Loucy (cell line): Measurements from ENCODE around the gene IPPK.

ENCODE experiments used
- CTCF ChIP-seq: fragments of 200-600 bp; sonication (generic); conservative IDR thresholded peaks from 2 replicates; pipeline ENCODE4 v1.5.1; 2014; ENCODE audit warnings: mild to moderate bottlenecking, antibody characterized with exemption, low read length
- EZH2phosphoT487 ChIP-seq: fragments of 200-600 bp; IDR thresholded peaks from 2 replicates; pipeline ENCODE4 v1.6.1; 2018; ENCODE audit warnings: antibody characterized with exemption, mild to moderate bottlenecking, moderate library complexity, borderline replicate concordance

- TF ChIP-seq CTCF (no peak), EZH2phosphoT487 (no peak)
Observed at GRCh38 chr9:92603990-92604389, 65.9 kb downstream of the IPPK start.
